Caki2 (cell line): ENCODE measurements around the gene PLLP. TPM values are rescaled to one million over a fixed set of nuclear protein-coding genes. Genes with fewer than 3 reads are reported as not detected.

Source experiments
- DNase-seq: peaks from one replicate; pipeline ENCODE4 v3.0.0-alpha.2; 2015; ENCODE audit warnings: low read depth
- in situ Hi-C: cut with HindIII; loops from 2 replicates; pipeline ENCODE4 v1.10.0; 2016; ENCODE audit warnings: low sequenced_read_pairs, low pct_unique_long_range_greater_than_20kb, mixed read lengths
- total RNA-seq: library from RNA; depleted of rRNA; stranded (reverse); fragments of >200 nt; shearing (Covaris generic); gene quantifications from 2 replicates; pipeline ENCODE4 v1.2.3, GENCODE V29; 2014; ENCODE audit warnings: low replicate concordance; rRNA removed

Gene PLLP, protein sequence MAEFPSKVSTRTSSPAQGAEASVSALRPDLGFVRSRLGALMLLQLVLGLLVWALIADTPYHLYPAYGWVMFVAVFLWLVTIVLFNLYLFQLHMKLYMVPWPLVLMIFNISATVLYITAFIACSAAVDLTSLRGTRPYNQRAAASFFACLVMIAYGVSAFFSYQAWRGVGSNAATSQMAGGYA
- 17.0 and 21.3 TPM in 2 replicates for total RNA-seq

DNA sequence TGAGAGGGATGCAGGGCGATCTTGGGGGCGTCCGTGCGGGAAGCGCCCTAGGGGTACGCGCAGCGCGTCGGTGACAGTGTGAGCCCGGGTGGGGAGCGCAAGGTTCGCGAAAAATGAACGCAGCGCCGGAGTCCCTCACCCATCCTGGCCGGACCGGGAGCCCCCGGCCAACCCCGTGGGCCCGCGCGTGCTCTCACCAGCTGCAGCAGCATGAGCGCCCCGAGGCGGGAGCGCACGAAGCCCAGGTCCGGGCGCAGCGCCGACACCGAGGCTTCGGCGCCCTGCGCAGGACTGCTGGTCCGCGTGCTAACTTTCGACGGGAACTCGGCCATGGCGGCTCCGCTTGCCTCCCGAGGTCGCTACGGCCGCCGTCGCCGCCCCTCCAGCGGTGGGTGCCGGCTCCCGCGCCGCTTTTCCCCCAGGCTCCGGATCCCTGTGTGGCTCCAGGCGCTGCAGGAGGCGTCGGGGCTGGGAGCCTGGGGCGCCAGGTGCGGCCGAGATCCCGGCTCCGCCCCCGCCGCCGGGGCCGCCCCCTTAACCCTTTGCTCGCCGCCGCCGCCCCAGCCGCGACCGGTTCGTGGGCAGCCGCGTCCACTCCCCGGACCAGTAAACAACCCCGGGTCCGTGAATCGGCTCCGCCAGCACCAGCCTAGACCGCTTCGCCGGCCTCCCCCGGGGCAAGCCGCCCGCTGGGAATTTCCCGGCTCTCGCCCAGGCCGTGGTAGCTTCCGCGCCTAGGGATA is at the start of gene PLLP:
TSS of gene PLLP (minus strand) at position 464 of the 743 bp plus-strand sequence. CDS start at position 332, 132 bp downstream.
- in situ Hi-C loops, result no loop called here
- DNase-seq, result peak; percentile 67

DNA sequence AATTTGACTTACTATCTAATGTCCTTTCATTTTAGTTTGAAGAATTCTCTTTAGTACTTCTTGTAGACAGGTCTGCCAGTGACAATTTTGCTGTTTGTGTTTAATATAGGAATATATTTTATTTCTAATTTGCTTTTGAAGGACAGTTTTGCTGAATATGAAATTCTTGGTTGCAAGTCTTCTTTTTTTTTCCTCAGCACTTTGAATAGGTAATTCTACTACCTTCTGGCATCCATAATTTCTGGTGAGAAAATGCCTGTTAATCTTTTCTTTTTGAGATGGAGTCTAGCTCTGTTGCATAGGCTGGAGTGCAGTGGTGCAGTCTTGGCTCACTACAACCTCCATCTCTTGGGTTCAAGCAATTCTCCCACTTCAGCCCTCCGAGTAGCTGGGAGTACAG is 48.9 kb upstream of the PLLP start:
- in situ Hi-C loops, result no loop called here
- no peak for DNase-seq

DNA sequence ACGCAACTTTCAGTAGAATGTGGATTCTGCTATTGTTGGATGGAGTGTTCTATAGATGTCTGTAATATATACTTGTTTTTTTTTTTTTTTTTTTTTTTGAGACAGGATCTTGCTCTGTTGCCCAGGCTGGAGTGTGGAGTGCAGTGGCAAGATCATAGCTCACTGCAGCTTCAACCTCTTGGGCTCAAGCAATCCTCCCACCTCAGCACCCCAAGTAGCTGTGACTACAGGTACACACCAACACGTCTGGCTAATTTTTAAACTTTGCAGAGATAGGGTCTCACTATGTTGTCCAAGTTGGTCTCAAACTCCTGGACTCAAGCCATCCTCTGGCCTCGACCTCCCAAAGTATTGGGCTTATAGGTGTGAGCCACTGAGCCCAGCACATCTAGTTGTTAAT is 46.9 kb upstream of the PLLP start:
- no peak for DNase-seq

DNA sequence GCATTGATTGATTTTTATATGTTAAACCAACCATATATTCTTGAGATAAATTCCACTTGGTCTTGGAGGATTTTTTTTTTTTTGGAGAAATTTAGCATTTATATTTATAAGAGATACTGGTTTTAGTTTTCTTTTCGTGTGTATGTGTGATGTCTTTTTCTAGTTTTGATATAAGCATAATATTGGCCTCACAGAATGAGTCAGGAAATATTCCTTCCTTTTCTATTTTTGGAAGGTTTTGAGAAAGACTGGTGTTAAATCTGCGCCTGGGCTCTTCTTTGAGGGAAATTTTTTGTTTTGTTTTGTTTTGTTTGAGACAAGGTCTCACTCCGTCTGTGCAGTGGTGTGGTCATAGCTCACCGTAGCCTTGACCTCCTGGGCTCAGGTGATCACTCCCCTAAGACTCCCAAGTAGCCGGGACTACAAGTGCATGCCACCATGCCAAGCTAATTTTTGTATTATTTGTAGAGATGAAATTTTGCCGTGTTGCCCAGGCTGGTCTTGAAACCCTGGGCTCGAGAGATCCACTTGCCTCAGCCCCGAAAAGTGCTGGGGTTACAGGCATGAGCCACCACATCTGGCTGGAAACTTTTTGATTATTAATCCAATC is 45.4 kb upstream of the PLLP start:
- no peak for DNase-seq
- in situ Hi-C loops, result no loop called here

More for the DNA sequence above, 46.9 kb upstream of the PLLP start:
- in situ Hi-C loops, result no loop called here

DNA sequence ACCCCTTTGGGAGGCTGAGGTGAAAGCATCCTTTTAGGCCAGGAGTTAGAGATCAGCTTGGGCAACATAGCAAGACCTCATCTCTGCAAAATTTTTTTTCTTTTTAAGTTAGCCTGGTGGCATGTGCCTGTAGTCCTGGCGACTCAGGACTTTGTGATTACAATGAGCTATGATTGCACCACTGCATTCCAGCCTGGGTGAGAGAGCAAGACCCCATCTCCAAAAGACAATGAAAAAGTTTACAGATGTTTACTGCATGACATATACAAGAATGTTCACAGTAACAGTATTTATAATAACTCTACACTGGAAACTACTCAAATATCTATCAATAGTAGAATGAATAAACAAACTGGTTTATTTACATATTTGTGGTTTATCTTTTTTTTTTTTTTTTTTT is 41.0 kb upstream of the PLLP start:
- DNase-seq, result no peak
- in situ Hi-C loops, result no loop called here

DNA sequence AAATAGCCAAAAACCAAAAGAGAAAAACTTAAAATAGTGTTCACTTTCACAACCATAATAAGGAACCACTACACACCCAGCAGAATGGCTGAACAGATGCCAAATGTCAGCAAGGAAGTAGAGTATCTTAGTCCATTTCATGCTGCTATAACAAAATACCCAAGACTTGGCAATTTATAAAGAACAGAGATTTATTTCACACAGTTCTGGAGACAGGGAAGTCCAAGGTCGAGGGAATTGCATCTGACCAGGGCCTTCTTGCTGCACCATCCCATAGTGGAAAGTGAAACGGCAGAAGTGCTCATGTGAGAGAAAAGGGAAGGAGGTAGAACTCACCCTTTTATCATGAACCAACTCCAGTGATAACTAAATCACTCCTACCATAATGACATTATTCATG is 40.3 kb upstream of the PLLP start:
- in situ Hi-C loops, result no loop called here

DNA sequence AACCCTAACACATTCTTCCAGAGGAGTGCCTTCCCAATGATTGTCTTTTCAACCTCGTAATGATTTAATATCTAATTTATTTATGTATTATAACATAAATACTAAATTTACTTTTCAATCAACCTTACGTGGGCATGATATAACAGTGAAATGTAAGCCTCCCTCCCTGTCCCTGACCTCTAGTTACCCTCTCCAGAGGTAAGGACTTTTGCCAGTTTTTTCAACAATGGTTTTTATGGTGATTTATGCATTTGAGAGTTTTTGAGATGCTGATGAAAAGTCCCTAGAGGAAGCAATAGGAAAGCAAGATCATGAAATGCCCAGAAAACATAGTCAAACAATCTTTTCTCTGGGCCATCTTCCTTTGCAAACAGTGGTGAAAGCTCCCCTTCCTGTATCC is 35.2 kb upstream of the PLLP start:
- in situ Hi-C loops, result no loop called here
- DNase-seq, result no peak

More for the DNA sequence above, 40.3 kb upstream of the PLLP start:
- no peak for DNase-seq

DNA sequence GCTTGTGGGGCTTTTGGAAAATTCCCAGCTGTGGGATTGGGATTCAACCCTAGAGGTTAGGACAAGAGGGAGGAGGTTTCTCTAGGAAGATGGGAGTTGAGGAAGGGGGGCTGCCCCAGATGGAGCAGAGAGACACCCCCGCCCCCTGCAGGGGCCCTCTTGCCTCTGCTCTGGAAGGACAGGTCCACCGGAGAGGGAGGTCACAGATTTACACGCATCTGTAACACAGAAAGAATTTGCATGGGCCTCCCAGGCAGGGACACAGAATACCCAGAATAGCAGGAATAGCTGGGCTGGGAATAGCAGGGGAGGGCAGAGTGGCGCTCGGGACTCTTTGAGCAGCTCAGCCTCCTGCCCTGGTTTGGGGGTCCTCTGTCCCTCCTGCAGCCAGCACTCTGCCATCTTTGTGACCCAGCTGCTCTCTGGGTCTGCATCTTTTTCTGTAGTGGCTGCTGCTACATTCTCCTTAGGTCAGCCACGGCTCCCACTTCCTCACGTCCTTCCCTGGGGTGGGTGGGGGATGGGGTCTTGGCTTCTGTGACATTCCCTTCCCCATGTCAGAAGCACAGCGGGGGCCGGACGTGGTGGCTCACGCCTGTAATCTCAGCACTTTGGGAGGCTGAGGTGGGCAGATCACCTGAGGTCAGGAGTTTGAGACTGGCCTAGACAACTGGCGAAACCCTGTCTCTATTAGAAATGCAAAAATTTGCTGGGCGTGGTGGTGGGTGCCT is 33.9 kb upstream of the PLLP start:
- in situ Hi-C loops, result no loop called here

DNA sequence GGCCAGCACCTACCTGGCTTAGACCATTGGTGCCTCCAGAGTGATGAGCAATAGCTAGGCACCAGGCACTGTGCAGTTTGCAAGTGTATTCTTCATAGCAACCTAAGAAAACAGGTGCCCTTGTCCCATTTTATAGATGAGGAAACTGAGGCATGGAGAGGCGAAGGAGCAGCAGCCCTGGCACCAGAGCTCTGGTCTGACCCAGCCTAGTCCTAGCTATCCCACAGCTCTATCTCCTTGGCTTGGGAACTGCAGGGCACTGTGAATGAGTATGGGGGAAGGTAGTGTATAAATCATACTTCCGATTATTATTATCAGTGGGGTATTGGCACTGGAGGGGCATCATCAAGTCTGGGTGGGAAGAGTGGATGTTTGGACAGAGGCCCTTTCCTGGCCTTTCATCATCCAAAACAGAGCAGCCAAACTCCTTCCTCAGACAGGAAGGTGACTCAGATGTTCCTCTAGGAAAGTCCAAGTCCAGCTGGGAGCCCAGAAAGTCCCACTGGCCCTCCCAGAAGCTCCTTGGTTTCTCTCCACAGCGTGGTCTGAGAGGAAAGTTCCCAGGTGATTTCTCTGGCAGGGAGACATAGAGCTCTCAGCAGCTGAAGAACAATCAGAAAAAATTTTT is 32.0 kb upstream of the PLLP start:
- DNase-seq, result no peak
- in situ Hi-C loops, result no loop called here

More for the DNA sequence above, 33.9 kb upstream of the PLLP start:
- DNase-seq, result no peak

DNA sequence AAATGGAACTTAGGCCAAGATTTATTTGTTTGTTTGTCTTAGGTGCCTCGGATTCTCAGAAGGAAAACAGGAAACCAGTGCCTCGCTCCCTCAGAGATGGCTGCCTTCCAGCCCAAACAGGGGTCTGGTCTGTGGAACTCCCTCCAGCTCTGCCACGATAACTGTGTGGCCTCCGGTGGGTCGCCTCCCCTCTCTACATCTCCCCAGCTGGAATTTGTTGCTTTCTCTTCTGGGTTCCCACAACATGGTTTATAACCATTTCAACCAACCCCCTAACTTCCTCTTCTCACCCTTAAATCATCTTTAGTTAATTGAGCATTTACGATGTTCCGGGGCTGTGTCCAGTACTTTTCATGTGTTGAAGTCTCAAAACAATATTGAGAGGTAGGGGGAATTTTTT is 30.9 kb upstream of the PLLP start:
- in situ Hi-C loops, result no loop called here
- no peak for DNase-seq

DNA sequence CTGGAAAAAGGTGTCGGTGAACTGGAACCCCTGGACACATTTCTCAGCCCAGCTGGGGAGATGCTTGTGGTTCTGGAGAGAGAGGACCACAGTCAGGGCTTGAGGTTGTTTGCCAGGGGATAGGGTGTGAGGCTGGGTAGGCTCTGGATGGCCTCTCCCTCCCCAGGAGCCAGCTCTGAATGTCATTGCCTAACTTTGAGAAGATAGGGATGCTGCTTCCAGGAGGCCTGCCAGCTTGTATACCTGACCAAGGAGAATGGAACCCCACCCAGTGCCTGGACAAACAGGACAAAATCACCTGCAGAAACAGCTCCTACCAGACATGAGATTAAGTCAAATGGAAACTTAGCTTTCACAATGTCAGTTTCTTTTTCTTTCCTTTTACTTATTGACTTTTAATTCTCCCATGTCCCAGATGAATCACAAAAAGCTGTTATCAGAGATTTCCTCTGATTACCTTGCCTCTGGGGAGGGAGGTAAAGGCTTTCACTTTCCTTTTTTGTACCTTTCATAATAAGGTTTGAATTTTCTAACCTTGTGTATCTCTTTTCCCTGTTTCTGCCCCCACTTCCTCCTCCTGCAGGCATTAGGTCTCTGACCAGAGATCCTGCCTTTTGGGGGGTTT is 29.8 kb upstream of the PLLP start:
- in situ Hi-C loops, result no loop called here
- no peak for DNase-seq

DNA sequence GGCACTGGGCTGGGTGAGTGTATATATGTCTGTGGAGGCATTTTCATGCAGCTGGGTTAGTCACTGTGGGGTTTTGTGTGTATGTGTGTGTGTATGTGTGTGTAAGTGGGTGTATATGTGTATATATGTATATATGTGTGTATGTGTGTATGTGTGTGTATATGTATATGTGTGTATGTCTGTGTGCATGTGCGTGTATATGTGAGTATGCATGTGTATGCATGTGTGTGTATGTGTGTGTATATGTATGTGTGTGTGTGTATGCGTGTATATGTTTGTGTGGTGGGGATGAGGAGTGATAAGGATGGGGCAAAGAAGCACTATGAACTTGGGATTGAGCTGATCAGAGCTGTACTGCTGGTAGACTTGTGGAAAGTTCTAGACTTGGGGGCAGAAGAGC is 29.0 kb upstream of the PLLP start:
- no peak for DNase-seq
- in situ Hi-C loops, result no loop called here

DNA sequence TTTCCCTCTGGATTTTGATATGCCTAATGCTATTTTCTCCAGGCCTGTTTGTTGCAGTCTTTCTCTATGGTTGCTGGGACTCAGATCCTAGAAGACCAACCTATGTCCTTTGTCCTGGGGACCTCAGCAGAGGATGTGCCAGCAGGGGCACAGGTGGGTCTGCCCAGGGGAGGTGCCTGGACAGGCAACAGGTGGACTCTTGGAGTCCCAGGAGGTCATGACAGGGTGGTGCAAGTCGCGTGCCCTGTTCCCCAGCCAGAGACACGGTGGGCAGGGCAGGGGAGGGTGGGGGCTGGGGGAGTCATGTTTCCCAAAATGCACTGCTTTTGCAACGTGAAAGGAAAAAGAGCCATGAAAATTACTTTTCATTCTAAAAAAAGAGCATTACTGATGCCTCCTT is 26.3 kb upstream of the PLLP start:
- DNase-seq, result no peak
- in situ Hi-C loops, result no loop called here

DNA sequence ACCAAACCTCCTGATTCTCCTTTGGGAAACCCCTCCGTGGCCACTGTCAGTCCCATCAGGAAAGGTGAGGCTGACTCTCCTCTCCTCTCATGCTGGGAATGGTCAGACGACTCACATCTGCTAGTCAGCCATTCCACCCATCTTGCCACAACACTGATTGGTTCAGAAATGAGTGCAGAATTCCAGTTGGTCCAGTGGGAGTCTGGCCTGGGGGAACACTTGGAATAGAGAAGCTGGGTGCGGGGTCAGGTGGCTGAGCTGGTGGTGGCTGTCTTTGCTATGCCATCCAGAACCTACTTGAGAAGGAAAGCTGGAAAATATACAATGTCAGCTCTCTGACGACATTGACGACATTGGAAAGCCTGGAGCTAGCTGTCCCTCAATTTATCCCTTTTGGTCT is 23.6 kb upstream of the PLLP start:
- in situ Hi-C loops, result no loop called here
- DNase-seq, result no peak

DNA sequence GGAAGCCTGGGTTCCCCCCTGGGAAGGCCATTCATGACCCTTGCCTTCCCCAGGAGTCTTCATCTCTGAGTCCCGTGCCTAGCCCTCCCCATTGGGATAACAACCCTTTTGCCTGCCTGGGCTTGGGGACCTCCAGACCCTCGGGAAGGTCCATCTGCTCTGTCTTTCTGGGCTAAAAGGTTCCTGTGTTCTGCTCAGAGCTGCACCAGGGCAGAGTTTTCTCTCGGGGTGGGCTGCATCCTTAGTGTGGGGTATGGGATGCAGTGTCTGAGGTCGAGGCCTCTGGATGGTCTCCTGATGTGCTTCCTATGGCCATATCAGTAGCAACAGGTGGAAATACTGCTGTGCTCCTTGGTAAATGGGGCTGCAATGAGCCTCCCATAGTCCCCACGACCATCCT is 22.9 kb upstream of the PLLP start:
- in situ Hi-C loops, result no loop called here
- DNase-seq, result no peak

DNA sequence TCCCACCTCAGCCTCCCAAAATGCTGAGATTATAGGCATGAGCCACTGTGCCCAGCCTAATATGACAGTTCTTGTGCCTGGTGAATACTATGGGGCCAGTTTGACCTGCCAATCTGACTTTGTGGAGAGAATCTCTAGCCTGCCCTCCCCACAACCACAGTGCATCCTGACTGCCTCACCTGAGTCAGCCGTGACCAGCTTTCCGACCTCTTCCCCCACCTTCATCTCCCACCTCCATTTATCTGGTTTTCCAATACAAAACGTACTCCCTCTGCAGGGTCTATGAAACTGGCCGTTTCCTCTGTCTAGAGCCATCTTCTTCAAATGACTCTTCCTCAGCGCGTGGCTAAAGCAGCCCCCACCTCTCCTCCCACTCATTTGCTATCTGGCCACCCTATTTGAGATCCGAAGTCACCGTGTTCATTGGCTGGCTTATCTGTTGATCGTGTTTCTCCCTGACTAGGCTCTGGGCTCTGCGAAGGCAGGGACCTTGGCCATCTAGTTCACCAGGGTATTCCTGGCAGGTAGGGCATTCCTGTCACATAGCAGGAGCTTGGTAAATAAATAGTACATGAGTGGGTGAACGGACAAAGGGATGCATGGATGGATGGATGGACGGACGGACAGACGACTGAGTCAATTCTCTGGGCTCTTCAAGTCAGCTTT is 22.3 kb upstream of the PLLP start:
- DNase-seq, result no peak
- in situ Hi-C loops, result no loop called here

DNA sequence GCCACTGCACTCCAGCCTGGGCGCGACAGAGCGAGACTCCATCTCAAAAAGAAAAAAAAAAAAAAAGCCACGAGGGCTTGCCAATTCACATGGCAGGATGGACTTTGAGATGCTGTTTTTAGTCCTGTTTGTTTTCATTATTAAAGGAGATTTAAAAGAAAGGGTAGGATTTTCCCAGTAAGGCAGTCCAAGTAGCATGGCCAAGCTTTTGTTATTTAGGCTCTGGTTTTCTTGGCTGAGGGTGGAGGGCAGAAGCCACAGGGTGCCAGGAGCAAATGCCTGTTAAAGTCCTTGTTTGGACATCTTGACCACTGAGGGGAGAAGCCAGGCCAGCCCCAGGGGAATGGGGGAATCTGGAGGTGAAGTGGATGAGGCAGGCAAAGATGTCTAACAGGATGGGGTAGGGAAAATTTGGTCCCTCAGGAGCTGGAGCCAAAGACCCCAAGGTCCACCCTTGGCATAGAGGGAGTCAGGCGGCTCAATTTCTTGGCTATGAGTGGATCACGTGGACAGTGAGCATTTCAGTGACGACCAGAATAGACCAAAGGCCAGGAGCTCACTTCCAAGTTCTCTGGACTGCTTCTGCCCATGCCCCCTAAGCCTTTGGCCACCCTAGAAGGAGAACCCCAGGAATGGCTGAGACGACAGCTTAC is 20.8 kb upstream of the PLLP start:
- peak; percentile 43 for DNase-seq
- in situ Hi-C loops, result no loop called here
